WERI-Rb-1 (cell line): ENCODE measurements around the gene CPXM1.

Experiments used
- DNase-seq: peaks from one replicate; pipeline ENCODE4 v3.0.0-alpha.2; 2020
- H3K27ac ChIP-seq: fragments of 250-450 bp; sonication (Bioruptor Pico); 2 replicates; pipeline ENCODE4 v1.5.1; 2020; ENCODE audit warnings: mild to moderate bottlenecking, moderate library complexity
- H3K27me3 ChIP-seq: fragments of 250-450 bp; sonication (Bioruptor Pico); 2 replicates; pipeline ENCODE4 v1.5.1; 2021; ENCODE audit warnings: mild to moderate bottlenecking, low read depth, moderate library complexity; ENCODE audit not compliant: insufficient read depth, severe bottlenecking
- H3K36me3 ChIP-seq: fragments of 250-450 bp; sonication (Bioruptor Pico); 2 replicates; pipeline ENCODE4 v1.5.1; 2020; ENCODE audit warnings: mild to moderate bottlenecking, moderate library complexity
- H3K4me3 ChIP-seq: 2 replicates; pipeline ENCODE4 v1.5.1; 2011; ENCODE audit warnings: low read depth, mild to moderate bottlenecking, control low read depth, low read length
- H3K9me3 ChIP-seq: fragments of 250-450 bp; sonication (Bioruptor Pico); 2 replicates; pipeline ENCODE4 v1.5.1; 2021; ENCODE audit warnings: mild to moderate bottlenecking, moderate library complexity; ENCODE audit not compliant: severe bottlenecking
- TF ChIP-seq, protein P1 (sequence below): IDR thresholded peaks from 2 replicates; pipeline ENCODE4 v1.5.1; 2011; ENCODE audit warnings: low read depth, mild to moderate bottlenecking, control low read depth, inconsistent platforms, low read length

CPXM1 gene

DNA sequence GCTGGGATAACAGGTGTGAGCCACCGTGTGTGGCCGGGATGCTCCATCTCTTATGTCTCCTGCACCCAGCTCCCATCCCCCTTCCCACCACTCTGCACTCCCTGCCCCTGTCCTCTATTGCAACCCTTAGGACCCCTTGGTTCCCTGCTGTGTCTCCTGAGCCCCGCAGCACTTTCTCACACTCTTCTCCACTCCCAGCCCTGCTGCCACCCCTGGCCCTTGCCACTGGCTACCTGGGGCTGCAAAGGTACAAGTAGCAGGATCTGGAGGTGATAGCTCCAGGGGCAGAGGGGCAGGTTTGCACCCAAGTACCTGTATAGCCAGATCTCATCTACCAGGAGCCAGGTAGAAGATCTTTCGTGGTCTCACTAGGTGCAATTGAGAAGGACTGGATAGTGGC, 6.6 kb upstream of the CPXM1 start:
- no peaks in the 10 kb centered on the region for H3K36me3 ChIP-seq
- no peaks in the 10 kb centered on the region for H3K27me3 ChIP-seq
- TF ChIP-seq, protein P1, sequence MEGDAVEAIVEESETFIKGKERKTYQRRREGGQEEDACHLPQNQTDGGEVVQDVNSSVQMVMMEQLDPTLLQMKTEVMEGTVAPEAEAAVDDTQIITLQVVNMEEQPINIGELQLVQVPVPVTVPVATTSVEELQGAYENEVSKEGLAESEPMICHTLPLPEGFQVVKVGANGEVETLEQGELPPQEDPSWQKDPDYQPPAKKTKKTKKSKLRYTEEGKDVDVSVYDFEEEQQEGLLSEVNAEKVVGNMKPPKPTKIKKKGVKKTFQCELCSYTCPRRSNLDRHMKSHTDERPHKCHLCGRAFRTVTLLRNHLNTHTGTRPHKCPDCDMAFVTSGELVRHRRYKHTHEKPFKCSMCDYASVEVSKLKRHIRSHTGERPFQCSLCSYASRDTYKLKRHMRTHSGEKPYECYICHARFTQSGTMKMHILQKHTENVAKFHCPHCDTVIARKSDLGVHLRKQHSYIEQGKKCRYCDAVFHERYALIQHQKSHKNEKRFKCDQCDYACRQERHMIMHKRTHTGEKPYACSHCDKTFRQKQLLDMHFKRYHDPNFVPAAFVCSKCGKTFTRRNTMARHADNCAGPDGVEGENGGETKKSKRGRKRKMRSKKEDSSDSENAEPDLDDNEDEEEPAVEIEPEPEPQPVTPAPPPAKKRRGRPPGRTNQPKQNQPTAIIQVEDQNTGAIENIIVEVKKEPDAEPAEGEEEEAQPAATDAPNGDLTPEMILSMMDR = no peak
- no peak overlapping the region for H3K4me3 ChIP-seq
- DNase-seq = no peak
- H3K9me3 ChIP-seq = peaks cover 11% of the 10 kb centered on the region
- no peak overlapping the region for H3K27ac ChIP-seq

DNA sequence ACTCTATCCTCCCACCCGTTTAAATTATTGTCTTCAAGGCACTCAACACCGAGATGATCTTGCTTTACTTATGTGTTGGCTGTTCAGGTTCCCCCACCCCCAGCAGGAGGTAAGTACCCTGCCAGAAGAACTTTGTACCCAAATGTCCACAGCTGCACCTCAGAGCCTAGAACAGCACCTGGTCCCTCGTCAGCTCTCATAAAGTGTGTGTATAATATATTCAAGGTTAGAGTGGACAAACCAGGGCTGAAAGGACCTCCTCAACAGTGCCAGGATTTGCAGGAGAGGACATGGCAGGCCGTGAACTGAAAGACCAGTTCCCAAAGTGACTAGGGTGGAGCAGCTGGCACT, 5.9 kb upstream of the CPXM1 start:
- no peaks in the 10 kb centered on the region for H3K36me3 ChIP-seq
- no peaks in the 10 kb centered on the region for H3K27me3 ChIP-seq
- H3K9me3 ChIP-seq = peaks cover 6% of the 10 kb centered on the region
- no peak for DNase-seq
- TF ChIP-seq, protein P1 = no peak
- H3K4me3 ChIP-seq = no peak overlapping the region
- H3K27ac ChIP-seq = no peak overlapping the region

DNA sequence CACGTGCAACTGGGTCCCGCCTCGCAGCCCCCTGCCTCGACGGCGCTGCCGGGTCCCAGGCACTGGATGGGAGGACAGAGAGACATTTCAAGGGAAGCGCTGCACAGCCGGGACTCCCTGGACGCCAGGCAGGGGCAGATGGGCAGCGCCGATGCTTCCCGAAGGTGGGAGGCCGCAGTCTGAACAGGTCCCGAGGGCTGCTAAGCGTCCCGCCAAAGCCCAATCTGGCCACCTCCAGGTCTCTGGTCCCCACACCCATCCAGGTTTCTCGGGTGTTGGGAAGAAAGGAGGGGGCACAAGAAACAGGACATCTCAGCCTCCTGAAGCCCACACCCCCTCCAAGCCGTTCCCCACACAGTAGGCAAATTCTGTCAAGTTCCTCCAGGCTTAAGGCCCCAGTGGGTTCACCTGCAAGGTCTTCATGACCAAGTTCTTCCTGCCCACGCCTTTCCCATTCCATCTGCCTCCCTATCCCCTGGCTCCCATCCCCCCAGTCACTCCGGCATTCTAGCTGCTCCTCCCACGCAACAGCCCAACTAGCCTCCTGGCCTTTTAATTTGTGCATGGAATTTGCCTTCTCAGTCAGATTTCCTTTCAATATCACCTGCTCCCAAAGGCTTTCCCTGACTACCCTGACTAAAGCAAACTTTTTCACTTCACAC, 5.4 kb upstream of the CPXM1 start:
- TF ChIP-seq, protein P1 = no peak
- no peak overlapping the region for H3K27ac ChIP-seq
- no peaks in the 10 kb centered on the region for H3K36me3 ChIP-seq
- peaks cover 6% of the 10 kb centered on the region for H3K9me3 ChIP-seq
- no peak overlapping the region for H3K4me3 ChIP-seq
- H3K27me3 ChIP-seq = no peaks in the 10 kb centered on the region
- no peak for DNase-seq

DNA sequence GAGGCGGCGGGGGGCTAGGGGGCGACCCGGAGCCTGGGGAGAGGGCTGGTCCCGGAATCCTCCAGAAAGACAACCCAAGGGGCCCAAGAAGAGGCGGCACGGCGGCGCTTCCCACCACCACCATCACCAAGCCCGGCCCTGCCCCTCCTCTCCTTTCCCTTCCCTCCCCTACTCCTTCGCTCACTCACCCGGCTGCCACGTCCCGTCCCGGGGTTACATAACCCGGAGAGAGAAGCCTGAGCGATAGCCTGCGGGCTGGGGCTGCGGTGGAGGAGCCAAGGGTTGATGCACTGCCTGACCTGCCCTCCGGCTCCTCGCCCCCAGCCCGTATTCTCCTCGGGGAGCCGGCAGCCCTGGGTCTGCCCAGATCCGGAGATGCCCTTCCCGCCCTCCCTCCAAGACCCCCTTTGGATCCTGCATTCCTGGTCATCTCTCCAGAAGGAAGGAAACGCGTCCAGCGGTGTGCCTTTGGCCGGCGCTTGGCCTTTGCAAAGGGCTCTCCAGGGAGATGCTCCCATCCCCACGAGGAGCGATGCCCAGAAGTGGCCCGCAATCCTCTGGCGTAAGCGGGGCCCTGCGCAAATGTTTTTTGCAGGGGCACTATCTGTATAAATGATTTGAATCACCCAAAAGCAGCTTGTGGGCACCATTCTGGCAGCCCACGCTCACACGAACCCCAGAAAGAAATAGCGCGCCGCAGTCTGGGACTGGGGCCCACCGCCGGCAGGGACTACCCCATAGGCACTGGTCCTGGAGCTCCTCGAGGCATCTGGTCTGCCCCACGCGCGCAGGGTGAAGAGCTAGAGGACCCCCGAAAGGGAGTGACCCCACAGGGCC, 4.6 kb upstream of the CPXM1 start:
- TF ChIP-seq, protein P1 = no peak
- Histone ChIP-seq H3K36me3 (no peaks in the 10 kb centered on the region; the same call in 1 of the 2 replicates), H3K4me3 (no peak overlapping the region), H3K27me3 (no peaks in the 10 kb centered on the region), H3K27ac (no peak overlapping the region), H3K9me3 (peaks cover 6% of the 10 kb centered on the region)
- no peak for DNase-seq

DNA sequence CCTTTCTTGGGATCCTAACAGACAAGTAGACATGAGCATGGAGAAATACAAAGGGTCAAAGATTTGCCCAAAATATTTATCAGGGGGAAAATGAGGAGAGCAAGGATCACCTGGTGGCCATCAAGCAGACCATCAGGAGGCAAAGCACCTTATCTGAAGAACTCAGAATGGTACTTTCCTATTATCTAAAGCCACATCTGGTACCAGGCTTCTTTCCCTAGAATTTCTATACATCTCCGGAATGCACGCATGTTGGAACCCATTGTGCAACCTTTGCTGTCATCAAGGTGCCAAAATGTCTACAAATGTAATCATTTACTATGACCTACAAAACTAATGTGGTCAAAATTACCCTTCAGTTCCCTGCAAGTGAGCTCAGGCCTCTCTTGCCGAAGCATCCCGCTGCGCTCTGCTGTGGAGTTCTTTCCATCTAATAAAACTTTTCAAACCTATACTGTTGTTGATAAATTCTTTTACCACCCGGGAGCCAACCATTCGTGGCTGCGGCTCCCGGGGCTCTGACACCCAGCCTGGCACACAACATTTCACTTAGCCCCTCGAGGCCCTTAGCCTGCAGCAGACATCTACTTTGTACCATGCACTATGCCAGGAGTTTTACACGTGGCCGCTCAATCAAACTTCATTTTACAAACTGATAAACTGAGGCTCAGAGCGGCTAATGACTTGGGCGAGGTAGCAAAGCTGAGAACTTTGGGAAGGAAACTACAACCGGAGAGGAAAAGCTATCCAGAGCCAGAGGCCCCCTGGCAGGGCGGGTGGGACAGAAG, 3.8 kb upstream of the CPXM1 start:
- TF ChIP-seq, protein P1 = no peak
- Histone ChIP-seq H3K27me3 (no peaks in the 10 kb centered on the region), H3K27ac (no peak overlapping the region), H3K4me3 (no peak overlapping the region), H3K36me3 (no peaks in the 10 kb centered on the region; the same call in 1 of the 2 replicates), H3K9me3 (peaks cover under 1% of the 10 kb centered on the region)
- no peak for DNase-seq
